M059J (cell line): ENCODE results near the gene ZNF414. TPM values are rescaled to one million over a fixed set of nuclear protein-coding genes. Genes with fewer than 3 reads are reported as not detected.

Source experiments
- DNase-seq: peaks from one replicate; pipeline ENCODE4 v3.0.0-alpha.2; 2012; ENCODE audit warnings: low read depth
- total RNA-seq: library from RNA; depleted of rRNA; stranded (reverse); fragments of >200 nt; shearing (Covaris generic); gene quantifications from 2 replicates; pipeline ENCODE4 v1.2.3, GENCODE V29; 2014

Gene ZNF414
- total RNA-seq, 1 experiment from 2014 or later, result 6.3 TPM

GRCh38 chr19:8490873-8491272 lies 23.1 kb downstream of the ZNF414 start:
- no peak for DNase-seq

GRCh38 chr19:8490395-8490760 lies 23.6 kb downstream of the ZNF414 start:
- no peak for DNase-seq

GRCh38 chr19:8489561-8490394 lies 24.2 kb downstream of the ZNF414 start:
- peak; percentile 19 for DNase-seq

- no peak for DNase-seq
Measured at GRCh38 chr19:8488365-8488764, 25.6 kb downstream of the ZNF414 start.

- no peak for DNase-seq
Measured at GRCh38 chr19:8487137-8487851, 26.7 kb downstream of the ZNF414 start.

GRCh38 chr19:8486661-8487136 lies 27.3 kb downstream of the ZNF414 start:
- no peak for DNase-seq

- DNase-seq, result no peak
Measured at GRCh38 chr19:8485561-8486371, 28.2 kb downstream of the ZNF414 start.

- DNase-seq, result no peak
Measured at GRCh38 chr19:8484331-8484894, 29.6 kb downstream of the ZNF414 start.

- DNase-seq, result no peak
Measured at GRCh38 chr19:8483165-8483564, 30.8 kb downstream of the ZNF414 start.

GRCh38 chr19:8482696-8483095 lies 31.3 kb downstream of the ZNF414 start:
- no peak for DNase-seq

GRCh38 chr19:8481616-8482015 lies 32.4 kb downstream of the ZNF414 start:
- no peak for DNase-seq

GRCh38 chr19:8481201-8481600 lies 32.8 kb downstream of the ZNF414 start:
- no peak for DNase-seq

- DNase-seq, result no peak
Measured at GRCh38 chr19:8478598-8478997, 35.4 kb downstream of the ZNF414 start.

GRCh38 chr19:8477889-8478288 lies 36.1 kb downstream of the ZNF414 start:
- no peak for DNase-seq

- DNase-seq, result no peak
Measured at GRCh38 chr19:8476524-8476923, 37.4 kb downstream of the ZNF414 start.

GRCh38 chr19:8475005-8475404 lies 39.0 kb downstream of the ZNF414 start:
- no peak for DNase-seq

GRCh38 chr19:8473648-8474476 lies 40.1 kb downstream of the ZNF414 start:
- DNase-seq, result no peak

- no peak for DNase-seq
Measured at GRCh38 chr19:8469613-8470368, 44.2 kb downstream of the ZNF414 start.

GRCh38 chr19:8468761-8469373 lies 45.1 kb downstream of the ZNF414 start:
- no peak for DNase-seq

- DNase-seq, result no peak
Measured at GRCh38 chr19:8468124-8468523, 45.8 kb downstream of the ZNF414 start.
